Measurements from ENCODE around the gene TMEM108. TPM values are rescaled to one million over a fixed set of nuclear protein-coding genes. Genes with fewer than 3 reads are reported as not detected.
"Not testable (repeated sequence)": the region's sequence is repeated elsewhere in the genome, so short reads cannot be mapped to it uniquely, and the experiment has no call there.

The TMEM108 gene
- polyA plus RNA-seq (2012; ENCODE audit: low read depth, missing spikeins) = 0.85 TPM

GRCh38 chr3:133038089-133038730 lies at the start of gene TMEM108:
TMEM108 (plus strand) TSS chr3:133038391.
- TF ChIP-seq PAX5 (IDR thresholded peaks at IDR 0.05; ENCODE audit: insufficient read depth, low read length, severe bottlenecking) = no peak
- no peak for TF ChIP-seq POLR2A (IDR thresholded peaks at IDR 0.05; ENCODE audit: low read depth, low read length)
- no peak for TF ChIP-seq POLR2AphosphoS5 (IDR thresholded peaks at IDR 0.05; ENCODE audit: low read depth, low read length)
- TF ChIP-seq TAF1 (IDR thresholded peaks at IDR 0.05; ENCODE audit: low read depth, low read length) = no peak
- no peak for TF ChIP-seq POU2F2 (IDR thresholded peaks at IDR 0.05; ENCODE audit: low read depth, low read length)
- no peak for TF ChIP-seq SPI1 (IDR thresholded peaks at IDR 0.05; ENCODE audit: low read depth, low read length)
- FAIRE-seq = peak; percentile 69
- peak; percentile 37 for DNase-seq (ENCODE audit: insufficient read length, low spot score)

GRCh38 chr3:132995971-132996370 lies 42.2 kb upstream of the TMEM108 start:
- DNase-seq (ENCODE audit: insufficient read length, low spot score) (no peak), FAIRE-seq (no peak)
- no peak for TF ChIP-seq TAF1 (IDR thresholded peaks at IDR 0.05; ENCODE audit: low read depth, low read length)
- no peak for TF ChIP-seq POLR2AphosphoS5 (IDR thresholded peaks at IDR 0.05; ENCODE audit: low read depth, low read length)

GRCh38 chr3:132997404-132998185 lies 40.6 kb upstream of the TMEM108 start:
- TF ChIP-seq SPI1 (IDR thresholded peaks at IDR 0.05; ENCODE audit: low read depth, low read length) (no peak), TAF1 (IDR thresholded peaks at IDR 0.05; ENCODE audit: low read depth, low read length) (no peak), PAX5 (IDR thresholded peaks at IDR 0.05; ENCODE audit: insufficient read depth, low read length, severe bottlenecking) (no peak), POU2F2 (IDR thresholded peaks at IDR 0.05; ENCODE audit: low read depth, low read length) (no peak), POLR2AphosphoS5 (IDR thresholded peaks at IDR 0.05; ENCODE audit: low read depth, low read length) (no peak), POLR2A (IDR thresholded peaks at IDR 0.05; ENCODE audit: low read depth, low read length) (no peak)
- no peak for DNase-seq (ENCODE audit: insufficient read length, low spot score)
- FAIRE-seq = no peak

GRCh38 chr3:133005032-133005431 lies 33.2 kb upstream of the TMEM108 start:
- FAIRE-seq; DNase-seq (ENCODE audit: insufficient read length, low spot score): not testable (repeated sequence)

- no peak for TF ChIP-seq PAX5 (IDR thresholded peaks at IDR 0.05; ENCODE audit: insufficient read depth, low read length, severe bottlenecking)
- TF ChIP-seq SPI1 (IDR thresholded peaks at IDR 0.05; ENCODE audit: low read depth, low read length) = no peak
- no peak for TF ChIP-seq POU2F2 (IDR thresholded peaks at IDR 0.05; ENCODE audit: low read depth, low read length)
- no peak for TF ChIP-seq TAF1 (IDR thresholded peaks at IDR 0.05; ENCODE audit: low read depth, low read length)
- TF ChIP-seq POLR2A (IDR thresholded peaks at IDR 0.05; ENCODE audit: low read depth, low read length) = no peak
- no peak for TF ChIP-seq POLR2AphosphoS5 (IDR thresholded peaks at IDR 0.05; ENCODE audit: low read depth, low read length)
These were observed 30.6 kb upstream of the TMEM108 start for GRCh38 chr3:133007601-133008000.

GRCh38 chr3:133014325-133014724 lies 23.9 kb upstream of the TMEM108 start:
- TF ChIP-seq POU2F2 (IDR thresholded peaks at IDR 0.05; ENCODE audit: low read depth, low read length) = no peak
- FAIRE-seq (no peak), DNase-seq (ENCODE audit: insufficient read length, low spot score) (no peak)

More at GRCh38 chr3:133007601-133008000, 30.6 kb upstream of the TMEM108 start:
- no peak for DNase-seq (ENCODE audit: insufficient read length, low spot score)
- no peak for FAIRE-seq

GRCh38 chr3:133015573-133015972 lies 22.6 kb upstream of the TMEM108 start:
- not testable (repeated sequence) for DNase-seq (ENCODE audit: insufficient read length, low spot score); FAIRE-seq

GRCh38 chr3:133016838-133017309 lies 21.3 kb upstream of the TMEM108 start:
- DNase-seq (ENCODE audit: insufficient read length, low spot score) (no peak), FAIRE-seq (no peak)
- no peak for TF ChIP-seq POLR2A (IDR thresholded peaks at IDR 0.05; ENCODE audit: low read depth, low read length)
- TF ChIP-seq SPI1 (IDR thresholded peaks at IDR 0.05; ENCODE audit: low read depth, low read length) = no peak
- no peak for TF ChIP-seq POLR2AphosphoS5 (IDR thresholded peaks at IDR 0.05; ENCODE audit: low read depth, low read length)
- TF ChIP-seq PAX5 (IDR thresholded peaks at IDR 0.05; ENCODE audit: insufficient read depth, low read length, severe bottlenecking) = no peak
- no peak for TF ChIP-seq POU2F2 (IDR thresholded peaks at IDR 0.05; ENCODE audit: low read depth, low read length)
- no peak for TF ChIP-seq TAF1 (IDR thresholded peaks at IDR 0.05; ENCODE audit: low read depth, low read length)

- no peak for DNase-seq (ENCODE audit: insufficient read length, low spot score)
- no peak for TF ChIP-seq SPI1 (IDR thresholded peaks at IDR 0.05; ENCODE audit: low read depth, low read length)
- TF ChIP-seq POU2F2 (IDR thresholded peaks at IDR 0.05; ENCODE audit: low read depth, low read length) = no peak
- no peak for TF ChIP-seq PAX5 (IDR thresholded peaks at IDR 0.05; ENCODE audit: insufficient read depth, low read length, severe bottlenecking)
- no peak for TF ChIP-seq POLR2AphosphoS5 (IDR thresholded peaks at IDR 0.05; ENCODE audit: low read depth, low read length)
- TF ChIP-seq POLR2A (IDR thresholded peaks at IDR 0.05; ENCODE audit: low read depth, low read length) = no peak
- no peak for TF ChIP-seq TAF1 (IDR thresholded peaks at IDR 0.05; ENCODE audit: low read depth, low read length)
- no peak for FAIRE-seq
These were observed 19.3 kb upstream of the TMEM108 start for GRCh38 chr3:133018921-133019320.

- FAIRE-seq (no peak), DNase-seq (ENCODE audit: insufficient read length, low spot score) (no peak)
- TF ChIP-seq POLR2A (IDR thresholded peaks at IDR 0.05; ENCODE audit: low read depth, low read length) (no peak), SPI1 (IDR thresholded peaks at IDR 0.05; ENCODE audit: low read depth, low read length) (no peak), PAX5 (IDR thresholded peaks at IDR 0.05; ENCODE audit: insufficient read depth, low read length, severe bottlenecking) (no peak), TAF1 (IDR thresholded peaks at IDR 0.05; ENCODE audit: low read depth, low read length) (no peak), POLR2AphosphoS5 (IDR thresholded peaks at IDR 0.05; ENCODE audit: low read depth, low read length) (no peak), POU2F2 (IDR thresholded peaks at IDR 0.05; ENCODE audit: low read depth, low read length) (no peak)
These were observed 17.0 kb upstream of the TMEM108 start for GRCh38 chr3:133021206-133021605.
